Endodermal cell (in vitro differentiated cells): ENCODE data around the gene BAD. TPM values are rescaled to one million over a fixed set of nuclear protein-coding genes. Genes with fewer than 3 reads are reported as not detected.

ENCODE experiments used
- DNase-seq: peaks from one replicate; pipeline ENCODE4 v3.0.0-alpha.2; 2017
- H3K27ac ChIP-seq: 2 replicates; pipeline ENCODE4 v1.5.1; 2013; ENCODE audit warnings: mild to moderate bottlenecking, low read depth, low read length, moderate library complexity
- H3K27me3 ChIP-seq: 2 replicates; pipeline ENCODE4 v1.6.1; 2013; ENCODE audit warnings: mild to moderate bottlenecking, low read length, moderate library complexity; ENCODE audit not compliant: insufficient read depth, control insufficient read depth, poor library complexity, severe bottlenecking
- H3K36me3 ChIP-seq: 2 replicates; pipeline ENCODE4 v1.7.0; 2013; ENCODE audit warnings: mild to moderate bottlenecking, low read length, moderate library complexity; ENCODE audit not compliant: control insufficient read depth, insufficient read depth
- H3K4me1 ChIP-seq: one replicate; pipeline ENCODE4 v1.7.0; 2013; ENCODE audit warnings: low read length; ENCODE audit not compliant: control insufficient read depth, insufficient read depth
- H3K4me3 ChIP-seq: 2 replicates; pipeline ENCODE4 v1.5.1; 2013; ENCODE audit warnings: mild to moderate bottlenecking, low read length, moderate library complexity
- H3K9ac ChIP-seq: 2 replicates; pipeline ENCODE4 v1.6.1; 2013; ENCODE audit warnings: mild to moderate bottlenecking, low read length, moderate library complexity; ENCODE audit not compliant: poor library complexity, severe bottlenecking; ENCODE audit errors: extremely low read depth
- H3K9me3 ChIP-seq: 2 replicates; pipeline ENCODE4 v1.6.1; 2013; ENCODE audit warnings: mild to moderate bottlenecking, low read length, moderate library complexity; ENCODE audit not compliant: control insufficient read depth
- H3K27ac Mint-ChIP-seq: 2 replicates; pipeline ENCODE4 v1.8.0; 2020; ENCODE audit warnings: mixed read lengths
- H3K27me3 Mint-ChIP-seq: 2 replicates; pipeline ENCODE4 v1.8.0; 2021; ENCODE audit warnings: mild to moderate bottlenecking, mixed read lengths; ENCODE audit not compliant: insufficient read depth
- H3K36me3 Mint-ChIP-seq: 2 replicates; pipeline ENCODE4 v1.8.0; 2020; ENCODE audit warnings: low read depth, mixed read lengths
- H3K4me1 Mint-ChIP-seq: 2 replicates; pipeline ENCODE4 v1.8.0; 2020; ENCODE audit warnings: mixed read lengths
- H3K4me3 Mint-ChIP-seq: 2 replicates; pipeline ENCODE4 v1.8.0; 2020; ENCODE audit warnings: mild to moderate bottlenecking, moderate library complexity, mixed read lengths
- H3K9me3 Mint-ChIP-seq: 2 replicates; pipeline ENCODE4 v1.8.0; 2020; ENCODE audit warnings: mild to moderate bottlenecking, mixed read lengths
- CTCF ChIP-seq: fragments of 200-600 bp; sonication (generic); conservative IDR thresholded peaks from 2 replicates; pipeline ENCODE4 v1.5.0; 2021; ENCODE audit warnings: antibody characterized with exemption, mild to moderate bottlenecking
- WGBS, 2 experiments: methylation state at CpG; one replicate each; pipeline versions ENCODE4 v1.1.5 to v1.1.7; 2013; ENCODE audit warnings: missing lambda C conversion rate in 2 of 2, mixed read lengths in 1 of 2; ENCODE audit not compliant: insufficient coverage in 1 of 2, insufficient read length in 1 of 2; 5-methylcytosine and 5-hydroxymethylcytosine counted together
- total RNA-seq, 2 donors: library from RNA; stranded (reverse); fragmentation: NEBNext Ultra II Directional in 1 of 2; extraction: Animal tissue kit (Norgen Biotek cat#: 25700) in 1 of 2; gene quantifications; 2 replicates in 1 of 2; 3 replicates in 1 of 2; pipeline ENCODE4 v1.2.1, GENCODE V29; 2021

The BAD gene
- total RNA-seq, 2 donors from 2014 or later: 42.3 to 48.2 TPM

- Histone ChIP-seq H3K4me3 (no peak overlapping the region), H3K9me3 (no peaks in the 10 kb centered on the region), H3K27ac (no peak overlapping the region), H3K36me3 (no peaks in the 10 kb centered on the region), H3K4me1 (no peaks in the 10 kb centered on the region), H3K27me3 (peaks cover 100% of the 10 kb centered on the region), H3K9ac (no peak overlapping the region)
- no peak for TF ChIP-seq CTCF
- DNase-seq: no peak
- WGBS, 2 experiments: 57 to 66% methylated on average over 1 to 3 of the region's 3 CpGs
- no peaks in the 10 kb centered on the region for H3K9me3 Mint-ChIP-seq
- H3K27me3 Mint-ChIP-seq: peaks cover 92% of the 10 kb centered on the region
- peaks cover 3% of the 10 kb centered on the region for H3K4me1 Mint-ChIP-seq
- H3K4me3 Mint-ChIP-seq: no peak overlapping the region
- no peak overlapping the region for H3K27ac Mint-ChIP-seq
- H3K36me3 Mint-ChIP-seq: no peaks in the 10 kb centered on the region
These were observed 10.3 kb upstream of the BAD start for GRCh38 chr11:64294774-64295173.

GRCh38 chr11:64292460-64293254, 8.2 kb upstream of the BAD start:
- Histone ChIP-seq H3K4me1 (no peaks in the 10 kb centered on the region), H3K27me3 (peaks cover 84% of the 10 kb centered on the region), H3K36me3 (no peaks in the 10 kb centered on the region), H3K9me3 (no peaks in the 10 kb centered on the region), H3K4me3 (no peak overlapping the region), H3K27ac (no peak overlapping the region), H3K9ac (no peak overlapping the region)
- 46 to 59% methylated on average over 17 to 39 of the region's 42 CpGs for WGBS, 2 experiments
- DNase-seq: no peak
- H3K36me3 Mint-ChIP-seq: peaks cover 5% of the 10 kb centered on the region
- H3K9me3 Mint-ChIP-seq: no peaks in the 10 kb centered on the region
- peak overlapping the region; percentile 40 for H3K4me3 Mint-ChIP-seq
- peaks cover 3% of the 10 kb centered on the region for H3K4me1 Mint-ChIP-seq
- no peak overlapping the region for H3K27ac Mint-ChIP-seq
- peaks cover 84% of the 10 kb centered on the region for H3K27me3 Mint-ChIP-seq
- no peak for TF ChIP-seq CTCF

GRCh38 chr11:64291752-64292459, 7.4 kb upstream of the BAD start:
- no peak overlapping the region for H3K27ac ChIP-seq
- no peak overlapping the region for H3K27ac Mint-ChIP-seq
- no peaks in the 10 kb centered on the region for H3K4me1 ChIP-seq
- no peak for DNase-seq
- no peak overlapping the region for H3K9ac ChIP-seq
- WGBS, 2 experiments: 2 to 3% methylated on average over 44 to 96 of the region's 96 CpGs
- H3K27me3 Mint-ChIP-seq: peaks cover 76% of the 10 kb centered on the region
- peaks cover 5% of the 10 kb centered on the region for H3K36me3 Mint-ChIP-seq
- H3K9me3 ChIP-seq: no peaks in the 10 kb centered on the region
- H3K36me3 ChIP-seq: no peaks in the 10 kb centered on the region
- H3K27me3 ChIP-seq: peaks cover 77% of the 10 kb centered on the region
- no peak overlapping the region for H3K4me3 ChIP-seq
- H3K9me3 Mint-ChIP-seq: no peaks in the 10 kb centered on the region
- no peak for TF ChIP-seq CTCF
- H3K4me1 Mint-ChIP-seq: peaks cover 3% of the 10 kb centered on the region
- H3K4me3 Mint-ChIP-seq: peak overlapping the region; percentile 40
